GM06990 (cell line): Measurements from ENCODE around the gene RNASEH2A.
A peak's percentile ranks its signal among the peaks of the same experiment; 100 is the strongest.

Source experiments
- DNase-seq: peaks from one replicate; pipeline ENCODE4 v3.0.0-alpha.2; 2011; ENCODE audit not compliant: insufficient read length; ENCODE audit errors: extremely low read depth
- H3K27me3 ChIP-seq: replicated peaks from 2 replicates; pipeline ENCODE4 v1.6.0; 2011; ENCODE audit warnings: low read length; ENCODE audit not compliant: control insufficient read depth, insufficient read depth
- H3K36me3 ChIP-seq: 2 replicates; pipeline ENCODE4 v1.5.1; 2011; ENCODE audit warnings: low read length; ENCODE audit not compliant: control insufficient read depth, insufficient read depth
- H3K4me3 ChIP-seq: replicated peaks from 2 replicates; pipeline ENCODE4 v1.5.1; 2011; ENCODE audit warnings: low read depth, mild to moderate bottlenecking, control low read depth, low read length
- TF ChIP-seq, protein P1 (sequence below): IDR thresholded peaks from 2 replicates; pipeline ENCODE4 v1.5.1; 2011; ENCODE audit warnings: low read length, control low read depth, mild to moderate bottlenecking, inconsistent platforms; ENCODE audit not compliant: insufficient read depth, poor library complexity, severe bottlenecking

RNASEH2A gene

DNA sequence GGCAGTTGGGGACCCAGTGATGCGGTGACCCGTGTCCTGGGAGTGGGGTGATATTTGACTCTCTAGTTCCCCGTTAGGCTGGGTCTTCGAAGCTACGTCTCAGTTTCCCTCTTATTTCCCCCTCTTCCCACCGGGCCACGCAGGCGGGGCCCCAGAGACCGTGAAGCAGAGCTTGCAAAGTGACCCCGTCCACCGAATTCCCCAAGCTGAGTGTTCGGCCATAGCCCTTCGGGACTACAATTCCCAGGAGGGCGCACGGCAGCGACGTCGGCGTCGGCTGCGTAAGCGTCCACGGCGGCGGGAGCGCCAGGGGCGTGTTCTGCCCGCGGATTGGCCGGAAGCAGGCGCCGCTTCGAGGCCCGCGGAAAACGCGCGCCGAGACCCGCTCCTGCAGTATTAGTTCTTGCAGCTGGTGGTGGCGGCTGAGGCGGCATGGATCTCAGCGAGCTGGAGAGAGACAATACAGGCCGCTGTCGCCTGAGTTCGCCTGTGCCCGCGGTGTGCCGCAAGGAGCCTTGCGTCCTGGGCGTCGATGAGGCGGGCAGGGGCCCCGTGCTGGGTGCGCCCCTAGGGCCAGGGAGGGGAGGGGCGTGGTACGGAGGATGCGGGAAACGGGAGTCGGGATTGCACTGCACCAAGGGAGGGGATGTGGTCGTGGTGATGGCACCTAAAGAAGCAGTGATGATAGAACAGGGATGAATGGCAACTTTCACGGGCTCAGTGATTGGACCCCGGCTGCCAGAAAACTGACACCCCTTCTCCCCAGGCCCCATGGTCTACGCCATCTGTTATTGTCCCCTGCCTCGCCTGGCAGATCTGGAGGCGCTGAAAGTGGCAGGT is at the start of gene RNASEH2A:
RNASEH2A (plus strand) TSS at position 343 of the 840 bp plus-strand sequence; CDS start at position 433, 90 bp downstream.
- Histone ChIP-seq H3K27me3 (no peaks in the 10 kb centered on the region), H3K4me3 (peak within 1 kb of the TSS; percentile 89), H3K36me3 (peaks cover 4% of the 10 kb centered on the region)
- peak; percentile 95 for DNase-seq
- TF ChIP-seq, protein P1, sequence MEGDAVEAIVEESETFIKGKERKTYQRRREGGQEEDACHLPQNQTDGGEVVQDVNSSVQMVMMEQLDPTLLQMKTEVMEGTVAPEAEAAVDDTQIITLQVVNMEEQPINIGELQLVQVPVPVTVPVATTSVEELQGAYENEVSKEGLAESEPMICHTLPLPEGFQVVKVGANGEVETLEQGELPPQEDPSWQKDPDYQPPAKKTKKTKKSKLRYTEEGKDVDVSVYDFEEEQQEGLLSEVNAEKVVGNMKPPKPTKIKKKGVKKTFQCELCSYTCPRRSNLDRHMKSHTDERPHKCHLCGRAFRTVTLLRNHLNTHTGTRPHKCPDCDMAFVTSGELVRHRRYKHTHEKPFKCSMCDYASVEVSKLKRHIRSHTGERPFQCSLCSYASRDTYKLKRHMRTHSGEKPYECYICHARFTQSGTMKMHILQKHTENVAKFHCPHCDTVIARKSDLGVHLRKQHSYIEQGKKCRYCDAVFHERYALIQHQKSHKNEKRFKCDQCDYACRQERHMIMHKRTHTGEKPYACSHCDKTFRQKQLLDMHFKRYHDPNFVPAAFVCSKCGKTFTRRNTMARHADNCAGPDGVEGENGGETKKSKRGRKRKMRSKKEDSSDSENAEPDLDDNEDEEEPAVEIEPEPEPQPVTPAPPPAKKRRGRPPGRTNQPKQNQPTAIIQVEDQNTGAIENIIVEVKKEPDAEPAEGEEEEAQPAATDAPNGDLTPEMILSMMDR, result peak; percentile 1

DNA sequence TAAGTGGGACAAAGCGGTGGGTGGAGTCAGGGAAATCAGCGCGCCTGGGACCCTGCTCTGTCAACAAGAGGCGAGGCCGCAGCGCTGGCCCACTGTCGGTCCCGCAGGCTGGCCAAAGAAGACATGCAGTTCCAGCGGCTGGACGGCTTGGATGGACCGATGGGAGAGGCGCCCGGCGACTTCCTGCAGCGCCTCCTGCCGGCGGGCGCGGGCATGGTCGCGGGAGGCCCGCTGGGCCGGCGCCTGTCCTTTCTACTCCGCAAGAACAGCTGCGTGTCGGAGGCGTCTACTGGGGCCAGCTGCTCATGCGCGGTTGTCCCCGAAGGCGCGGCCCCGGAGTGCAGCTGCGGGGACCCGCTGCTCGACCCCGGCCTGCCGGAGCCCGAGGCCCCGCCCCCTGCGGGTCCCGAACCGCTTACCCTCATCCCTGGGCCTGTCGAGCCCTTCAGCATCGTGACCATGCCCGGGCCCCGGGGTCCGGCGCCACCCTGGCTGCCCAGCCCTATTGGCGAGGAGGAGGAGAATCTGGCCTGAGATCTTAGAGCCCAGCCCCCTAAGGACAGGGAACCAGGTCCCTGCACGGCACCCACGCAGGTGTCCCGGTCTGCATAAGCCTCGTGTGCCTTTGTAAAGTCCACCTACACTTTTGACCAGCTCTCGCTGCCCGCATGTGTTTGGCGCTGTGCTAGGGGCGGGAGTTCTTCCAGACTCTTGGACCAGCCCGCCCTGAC is 48.7 kb upstream of the RNASEH2A start:
- Histone ChIP-seq H3K4me3 (peak overlapping the region; percentile 11), H3K36me3 (no peaks in the 10 kb centered on the region), H3K27me3 (no peaks in the 10 kb centered on the region)
- peak; percentile 83 for DNase-seq
- TF ChIP-seq, protein P1, result peak; percentile 74

DNA sequence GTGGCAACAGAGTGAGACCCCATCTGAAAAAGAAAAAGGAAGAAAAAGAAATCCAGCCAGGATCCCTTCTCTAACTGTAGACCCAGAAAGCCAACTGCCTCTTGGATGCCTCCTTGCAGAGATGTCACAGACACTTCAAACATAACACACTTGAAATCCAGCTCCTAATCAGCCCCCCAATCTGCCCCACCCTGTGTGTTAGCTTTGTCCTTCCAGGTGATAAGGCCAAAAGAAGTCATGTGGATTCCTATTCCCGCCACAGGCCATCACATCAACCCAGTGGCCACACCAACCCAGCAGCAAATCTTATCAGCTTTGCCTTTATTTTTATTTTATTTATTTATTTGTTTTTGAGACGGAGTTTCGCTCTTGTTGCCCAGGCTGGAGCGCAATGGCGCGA is 46.7 kb upstream of the RNASEH2A start:
- H3K36me3 ChIP-seq, result no peaks in the 10 kb centered on the region; the same call in 1 of the 2 replicates
- TF ChIP-seq, protein P1, result no peak

DNA sequence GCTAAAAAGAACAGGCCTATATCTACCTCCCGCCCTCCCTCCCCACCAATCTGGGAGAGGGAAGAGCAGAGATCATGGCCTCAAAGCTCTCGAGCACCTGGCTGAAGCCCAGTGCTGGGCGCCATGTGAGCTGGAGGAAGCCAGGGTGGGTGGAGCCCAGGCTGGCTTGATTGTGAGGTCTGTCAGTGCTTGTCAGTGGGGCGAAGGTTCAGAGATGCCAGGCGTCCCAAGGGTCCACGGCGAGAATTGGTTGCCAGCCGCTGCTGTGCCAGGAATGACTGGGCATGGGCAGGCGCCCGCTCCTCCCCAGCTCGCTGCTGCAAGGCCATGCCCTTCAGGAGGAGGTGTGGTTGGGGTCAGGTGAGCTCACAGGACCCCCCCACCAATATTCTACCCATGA is 43.3 kb upstream of the RNASEH2A start:
- Histone ChIP-seq H3K4me3 (no peak overlapping the region), H3K36me3 (no peaks in the 10 kb centered on the region; the same call in 1 of the 2 replicates), H3K27me3 (no peaks in the 10 kb centered on the region)
- DNase-seq, result no peak
- TF ChIP-seq, protein P1, result no peak

More for the DNA sequence above, 46.7 kb upstream of the RNASEH2A start:
- H3K27me3 ChIP-seq, result no peaks in the 10 kb centered on the region
- no peak for DNase-seq
- no peak overlapping the region for H3K4me3 ChIP-seq

DNA sequence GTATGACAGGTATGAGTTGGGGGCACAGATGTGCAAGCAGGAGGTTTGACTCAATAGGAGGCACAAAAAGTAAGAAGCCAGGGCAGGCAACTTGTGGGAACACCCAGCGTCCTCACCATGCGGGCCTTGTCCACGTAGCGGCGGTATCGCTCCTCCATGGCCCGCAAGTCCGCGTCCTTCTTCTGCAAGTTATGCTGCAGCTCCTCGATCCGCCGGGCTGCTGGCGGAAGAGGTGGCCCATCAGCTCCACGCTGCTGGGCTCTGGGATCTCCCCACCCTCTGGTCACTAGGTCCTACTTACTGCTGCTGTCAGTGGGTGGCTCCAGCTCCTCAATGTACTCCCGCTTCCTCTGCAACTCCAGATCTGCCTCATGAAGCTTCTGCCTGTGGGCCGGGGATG is 41.7 kb upstream of the RNASEH2A start:
- TF ChIP-seq, protein P1, result no peak
- no peaks in the 10 kb centered on the region for H3K27me3 ChIP-seq
- DNase-seq, result no peak
- H3K36me3 ChIP-seq, result no peaks in the 10 kb centered on the region; the same call in 1 of the 2 replicates
- H3K4me3 ChIP-seq, result no peak overlapping the region
